H1 (cell line): ENCODE results near the gene GATD1. TPM values are rescaled to one million over a fixed set of nuclear protein-coding genes. Genes with fewer than 3 reads are reported as not detected.

Source experiments
- CTCF ChIA-PET: fragments of 300-600 bp; sonication (Branson Sonifier 250); formaldehyde crosslinking; loops from one replicate; lab custom pipeline; 2021; ENCODE audit not compliant: partially characterized antibody; lab: Charles Lee
- POLR2A ChIA-PET: fragments of 300-600 bp; sonication (Branson Sonifier 250); formaldehyde crosslinking; loops from one replicate; lab custom pipeline; 2021; ENCODE audit warnings: inconsistent platforms; ENCODE audit not compliant: partially characterized antibody; lab: Charles Lee
- DNase-seq, 2 experiments: peaks; one replicate each; pipeline versions ENCODE4 v3.0.0 to v3.0.0-alpha.2; 2010 to 2022; ENCODE audit warnings: low spot score in 2 of 2, low read depth in 1 of 2, mixed read lengths in 1 of 2
- FAIRE-seq: peaks from 2 replicates; lab custom pipeline; 2011; peaks lifted over from hg19 to GRCh38; lab: Jason Lieb, UNC
- H2AFZ ChIP-seq: 2 replicates; pipeline ENCODE4 v1.8.1; 2012; ENCODE audit warnings: low read length, inconsistent platforms
- H2AK5ac ChIP-seq: 2 replicates; pipeline ENCODE4 v1.6.1; 2013; ENCODE audit warnings: low read depth, low read length
- H2BK120ac ChIP-seq: replicated peaks from 2 replicates; pipeline ENCODE3; 2013; ENCODE audit warnings: low read depth, low read length, inconsistent platforms
- H2BK12ac ChIP-seq: 2 replicates; pipeline ENCODE4 v1.6.1; 2013; ENCODE audit warnings: low read depth, low read length
- H2BK15ac ChIP-seq: 2 replicates; pipeline ENCODE4 v1.6.1; 2013; ENCODE audit warnings: low read length
- H2BK20ac ChIP-seq: 2 replicates; pipeline ENCODE4 v1.6.1; 2013; ENCODE audit warnings: low read length
- H2BK5ac ChIP-seq: 2 replicates; pipeline ENCODE4 v1.6.1; 2013; ENCODE audit warnings: low read depth, low read length
- H3K14ac ChIP-seq: 2 replicates; pipeline ENCODE4 v1.6.1; 2013; ENCODE audit warnings: inconsistent platforms; ENCODE audit not compliant: insufficient read length
- H3K18ac ChIP-seq: 2 replicates; pipeline ENCODE4 v1.6.1; 2013; ENCODE audit warnings: low read length; ENCODE audit errors: extremely low read depth
- H3K23ac ChIP-seq: 2 replicates; pipeline ENCODE4 v1.6.1; 2013; ENCODE audit warnings: inconsistent platforms; ENCODE audit not compliant: insufficient read length
- H3K23me2 ChIP-seq: 2 replicates; pipeline ENCODE4 v1.6.1; 2013; ENCODE audit warnings: low read depth, low read length
- H3K27ac ChIP-seq: 2 replicates; pipeline ENCODE4 v1.6.1; 2011; ENCODE audit warnings: low read depth, low read length, inconsistent platforms
- H3K27me3 ChIP-seq, 4 experiments: replicated peaks in 1 of 4; 1 replicate in 1 of 4; 2 replicates in 3 of 4; pipeline versions ENCODE4 v1.6.1 to v1.8.1; 2011 to 2013; ENCODE audit warnings: low read length in 3 of 4, mild to moderate bottlenecking in 3 of 4, inconsistent platforms in 2 of 4, mixed read lengths in 2 of 4, moderate library complexity in 1 of 4; ENCODE audit not compliant: control insufficient read depth in 3 of 4, insufficient read depth in 3 of 4; ENCODE audit errors: extremely low read depth in 1 of 4
- H3K36me3 ChIP-seq, 4 experiments: 2 replicates each; pipeline versions ENCODE4 v1.6.1 to v1.8.1; 2011 to 2013; ENCODE audit warnings: mild to moderate bottlenecking in 4 of 4, low read length in 3 of 4, moderate library complexity in 2 of 4, control low read depth in 1 of 4, inconsistent platforms in 1 of 4; ENCODE audit not compliant: insufficient read depth in 4 of 4, control insufficient read depth in 2 of 4
- H3K4ac ChIP-seq: replicated peaks from 2 replicates; pipeline ENCODE3; 2013; ENCODE audit warnings: low read length, low read depth, mixed read lengths, inconsistent platforms; ENCODE audit not compliant: insufficient read length
- H3K4me1 ChIP-seq, 4 experiments: replicated peaks in 1 of 4; 1 replicate in 1 of 4; 2 replicates in 3 of 4; pipeline versions ENCODE4 v1.6.1 to v1.8.1; 2011 to 2013; ENCODE audit warnings: low read length in 3 of 4, inconsistent platforms in 2 of 4, mixed read lengths in 1 of 4; ENCODE audit not compliant: insufficient read depth in 4 of 4, control insufficient read depth in 3 of 4
- H3K4me2 ChIP-seq, 2 experiments: 2 replicates each; pipeline versions ENCODE4 v1.6.1 to v1.8.1; 2011 to 2013; ENCODE audit warnings: low read depth in 2 of 2, low read length in 2 of 2, control low read depth in 1 of 2, inconsistent platforms in 1 of 2, mild to moderate bottlenecking in 1 of 2; ENCODE audit not compliant: insufficient read depth in 1 of 2
- H3K4me3 ChIP-seq, 4 experiments: fragments of 200-600, 300-600 bp in 1 of 4; sonication (generic), shearing (Covaris generic), sonication (Bioruptor Twin) in 1 of 4; 2 replicates each; pipeline versions ENCODE4 v1.5.1 to v1.8.1; 2011 to 2016; ENCODE audit warnings: low read length in 4 of 4, low read depth in 3 of 4, control low read depth in 2 of 4, inconsistent platforms in 2 of 4, mild to moderate bottlenecking in 2 of 4, mixed read lengths in 1 of 4, moderate library complexity in 1 of 4; ENCODE audit not compliant: insufficient read depth in 2 of 4; ENCODE audit errors: extremely low read depth in 1 of 4
- H3K56ac ChIP-seq: replicated peaks from 2 replicates; pipeline ENCODE3; 2013; ENCODE audit warnings: low read depth, mild to moderate bottlenecking, mixed read lengths, low read length, inconsistent platforms; ENCODE audit not compliant: insufficient read length
- H3K79me1 ChIP-seq: 2 replicates; pipeline ENCODE4 v1.6.1; 2013; ENCODE audit warnings: low read depth, low read length, control low read depth
- H3K79me2 ChIP-seq, 2 experiments: 2 replicates each; pipeline versions ENCODE4 v1.6.1 to v1.8.1; 2012 to 2013; ENCODE audit warnings: low read length in 2 of 2, mild to moderate bottlenecking in 2 of 2, inconsistent platforms in 1 of 2; ENCODE audit not compliant: insufficient read depth in 2 of 2, control insufficient read depth in 1 of 2
- H3K9ac ChIP-seq, 4 experiments: replicated peaks in 1 of 4; 1 replicate in 1 of 4; 2 replicates in 3 of 4; pipeline versions ENCODE4 v1.6.1 to v1.8.1; 2011 to 2013; ENCODE audit warnings: low read depth in 3 of 4, low read length in 3 of 4, control low read depth in 2 of 4, mild to moderate bottlenecking in 2 of 4, moderate library complexity in 2 of 4, inconsistent platforms in 1 of 4; ENCODE audit errors: extremely low read depth in 1 of 4
- H3K9me3 ChIP-seq, 2 experiments: 2 replicates each; pipeline versions ENCODE4 v1.6.1 to v1.8.1; 2012 to 2013; ENCODE audit warnings: mild to moderate bottlenecking in 2 of 2, moderate library complexity in 2 of 2, control low read depth in 1 of 2, inconsistent platforms in 1 of 2, low read depth in 1 of 2, low read length in 1 of 2, mixed read lengths in 1 of 2; ENCODE audit not compliant: insufficient read depth in 2 of 2
- H4K20me1 ChIP-seq, 2 experiments: replicated peaks in 1 of 2; 2 replicates each; pipeline versions ENCODE3 to v1.8.1; 2011 to 2013; ENCODE audit warnings: inconsistent platforms in 2 of 2, low read length in 2 of 2, mild to moderate bottlenecking in 1 of 2; ENCODE audit not compliant: insufficient read depth in 2 of 2, control insufficient read depth in 1 of 2
- H4K5ac ChIP-seq: 2 replicates; pipeline ENCODE4 v1.6.1; 2013; ENCODE audit warnings: low read length, low read depth, mixed read lengths, inconsistent platforms; ENCODE audit not compliant: insufficient read length
- H4K8ac ChIP-seq: 2 replicates; pipeline ENCODE4 v1.8.0; 2013; ENCODE audit warnings: mild to moderate bottlenecking, moderate library complexity, low read length, inconsistent platforms; ENCODE audit not compliant: insufficient read depth; ENCODE audit errors: extremely low read depth
- H4K91ac ChIP-seq: replicated peaks from 2 replicates; pipeline ENCODE3; 2013; ENCODE audit warnings: low read length, mixed read lengths, inconsistent platforms; ENCODE audit not compliant: insufficient read length
- CHD2 ChIP-seq: IDR thresholded peaks from 2 replicates; pipeline ENCODE4 v1.6.1; 2012; ENCODE audit warnings: low read length, improper control_type of control experiment
- SP1 ChIP-seq: IDR thresholded peaks from 2 replicates; pipeline ENCODE4 v1.6.1; 2011; ENCODE audit warnings: low read depth, low read length
- WGBS, 2 experiments: shearing (Covaris generic) in 1 of 2; methylation state at CpG; one replicate each; pipeline versions ENCODE4 v1.1.6 to v1.1.7; 2013 to 2015; ENCODE audit warnings: low lambda C conversion rate in 2 of 2, mixed read lengths in 2 of 2, inconsistent platforms in 1 of 2, low coverage in 1 of 2, missing lambda C conversion rate in 1 of 2; ENCODE audit not compliant: insufficient replicate concordance in 2 of 2, insufficient coverage in 1 of 2, insufficient read length in 1 of 2; ENCODE audit errors: extremely low coverage in 1 of 2, missing lambda C conversion rate in 1 of 2; 5-methylcytosine and 5-hydroxymethylcytosine counted together
- polyA plus RNA-seq, 7 experiments: library from polyadenylated mRNA; depleted of rRNA in 3 of 7; stranded (reverse) in 5 of 7; unstranded in 2 of 7; fragments of >200 nt in 5 of 7; fragments of 200-250 nt in 2 of 7; gene quantifications; 1 replicate in 5 of 7; 2 replicates in 1 of 7; 4 replicates in 1 of 7; pipeline versions ENCODE4 v1.2.1 to v1.2.3, GENCODE V29; 2011 to 2013; ENCODE audit warnings: missing spikeins in 2 of 7, mixed read lengths in 2 of 7
- total RNA-seq: library from RNA; stranded (reverse); fragmentation: NEBNext Ultra II Directional; extraction: Animal tissue kit (Norgen Biotek cat#: 25700); gene quantifications from 2 replicates; pipeline ENCODE4 v1.2.1, GENCODE V29; 2021

Gene GATD1
- total and polyA plus RNA-seq, 2 of the 8 experiments (the other 6 are each of a cell fraction or from before 2014, with no cell fraction given): 47.5 to 54.8 TPM

DNA sequence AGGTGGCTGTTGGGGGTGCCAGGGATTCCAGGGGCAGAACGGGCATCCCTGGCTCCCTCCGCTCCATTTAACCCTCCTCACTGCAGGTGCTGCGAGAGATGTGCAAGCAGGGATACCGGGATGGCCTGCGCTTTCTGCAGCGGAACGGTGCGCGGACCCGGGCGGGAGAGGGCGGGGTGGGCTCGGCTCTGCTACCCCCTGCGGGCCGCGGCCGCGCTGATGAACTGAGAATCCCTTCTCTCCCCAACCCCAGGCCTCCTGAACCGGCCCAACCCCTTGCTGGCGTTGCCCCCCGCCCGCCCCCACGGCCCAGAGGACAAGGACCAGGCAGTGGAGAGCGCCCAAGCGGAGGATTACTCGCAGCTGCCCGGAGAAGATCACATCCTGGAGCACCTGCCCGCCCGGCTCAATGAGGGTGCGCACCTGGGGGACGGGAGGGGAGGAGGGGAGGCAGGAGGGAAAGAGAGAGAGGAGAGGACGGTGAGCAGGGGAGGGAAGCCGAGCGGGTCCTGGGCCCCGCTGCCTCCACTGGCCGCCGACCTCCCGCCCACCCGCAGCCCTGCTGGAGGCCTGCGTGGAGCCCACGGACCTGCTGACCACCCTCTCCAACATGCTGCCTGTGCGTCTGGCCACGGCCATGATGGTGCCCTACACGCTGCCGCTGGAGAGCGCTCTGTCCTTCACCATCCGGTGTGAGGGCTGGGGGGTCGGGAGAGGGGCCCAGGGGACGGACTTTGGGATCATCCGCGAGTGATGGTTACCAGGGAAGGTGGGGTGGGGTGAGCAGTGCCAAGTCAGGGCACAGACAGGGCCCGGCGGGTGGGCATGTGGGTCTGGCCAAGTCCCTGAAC, 46.4 kb upstream of the GATD1 start:
- Histone ChIP-seq H3K4me1 (peaks cover 0 to 24% (median 19%) of the 10 kb centered on the region in 4 experiments; a peak in 6 of 7 replicates), H2BK5ac (no peak overlapping the region), H3K14ac (no peak overlapping the region), H4K91ac (no peak overlapping the region), H3K23ac (no peak overlapping the region), H3K79me1 (peaks cover 8% of the 10 kb centered on the region), H2AK5ac (no peak overlapping the region), H3K27me3 (peaks cover 0 to 11% (median 6%) of the 10 kb centered on the region in 4 experiments; a peak in 5 of 7 replicates), H3K79me2 (peaks cover 0 to 5% of the 10 kb centered on the region in 2 experiments; a peak in 1 of 4 replicates), H3K36me3 (peaks cover 0 to 10% (median 1%) of the 10 kb centered on the region in 4 experiments; a peak in 1 of 8 replicates), H3K18ac (no peak overlapping the region), H2BK120ac (no peak overlapping the region), H2AFZ (no peak overlapping the region), H4K5ac (no peak overlapping the region), H3K9me3 (no peaks in the 10 kb centered on the region), H3K23me2 (peaks cover 13% of the 10 kb centered on the region; the same call in 1 of the 2 replicates), H3K4me2 (no peak overlapping the region), H4K20me1 (peaks cover 0 to 14% of the 10 kb centered on the region in 2 experiments), H3K9ac (no peak overlapping the region), H3K56ac (no peak overlapping the region), H4K8ac (no peak overlapping the region), H2BK15ac (no peak overlapping the region), H3K4me3 (no peak overlapping the region), H2BK20ac (no peak overlapping the region), H3K27ac (no peak overlapping the region), H2BK12ac (no peak overlapping the region), H3K4ac (no peak overlapping the region)
- no peak for TF ChIP-seq SP1
- TF ChIP-seq CHD2: no peak
- DNase-seq: no peak
- POLR2A ChIA-PET: interaction anchor here (1.5 to 53.0 kb wide), 3 partner anchors 6 to 37 kb away, joined by 3 to 1917 read pairs (median 1917); partner anchors contain the start of genes CD151, CEND1, CRACR2B and PIDD1
- CTCF ChIA-PET: interaction anchor here (0.6 to 1.7 kb wide), 6 partner anchors 12 to 823 kb away, joined by 3 to 4 read pairs (median 4); no protein-coding TSS in a partner anchor
- WGBS, 2 experiments: 91% methylated on average over 19 of the region's 53 CpGs; no CpG with 5 or more reads in 1 of the 2 experiments
- no peak for FAIRE-seq
